GM18951 (cell line): ENCODE measurements around the gene ESAM.

Source experiments
- POLR2A ChIP-seq: IDR thresholded peaks from 4 replicates; pipeline ENCODE4 v1.6.1; 2011; ENCODE audit warnings: mild to moderate bottlenecking; ENCODE audit not compliant: insufficient read length, insufficient read depth; ENCODE audit errors: extremely low read depth
- in situ Hi-C: fragments of 300-500 bp; cut with MboI; formaldehyde crosslinking; loops from one replicate; pipeline ENCODE4 v1.12.0; 2022; ENCODE audit warnings: low sequenced_read_pairs, mixed read lengths, inconsistent platforms; ENCODE audit not compliant: unreplicated experiment

The ESAM gene

DNA sequence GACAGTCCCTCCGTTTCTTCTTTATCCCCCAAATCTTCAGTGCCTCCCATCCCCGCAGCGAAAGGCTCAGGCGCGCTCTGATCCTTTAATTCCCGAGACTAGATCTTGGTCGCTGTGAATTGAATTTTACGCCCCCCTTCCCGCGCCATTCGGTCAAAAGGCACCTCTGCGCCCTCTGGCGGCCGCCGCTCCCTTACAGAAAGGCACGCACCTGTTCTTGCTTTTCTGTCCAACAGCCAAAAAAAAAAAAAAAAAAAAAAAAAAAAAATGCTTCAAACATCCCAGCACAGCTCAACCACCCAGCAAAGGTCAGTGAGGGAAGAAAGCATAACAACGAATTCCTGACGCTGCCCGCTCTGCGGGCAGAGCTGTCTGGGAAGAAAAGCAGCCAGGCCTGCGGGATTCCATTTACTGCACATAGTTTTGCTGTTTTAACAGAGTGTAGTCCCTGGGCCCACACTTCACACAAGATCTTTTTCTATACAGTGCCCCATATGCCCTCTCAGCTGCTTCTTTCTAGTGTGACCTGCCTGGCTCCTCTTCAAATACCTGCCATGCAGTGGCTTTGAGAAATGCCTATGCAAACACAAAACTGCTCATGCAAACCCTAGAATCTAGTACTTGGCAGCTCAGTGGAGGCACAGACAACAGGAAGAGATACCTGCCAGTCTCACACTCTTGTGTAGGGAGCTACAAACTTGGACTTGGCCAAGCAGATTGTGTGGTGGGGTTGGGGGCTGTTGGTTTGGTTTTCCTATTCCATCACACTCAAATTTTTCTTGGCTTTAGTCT lies 1.3 kb upstream of the ESAM start:
- in situ Hi-C loops: loop anchor here (10.0 kb wide), 1 partner anchor 89 kb away; the partner anchor contains the start of genes SIAE and SPA17
- TF ChIP-seq POLR2A: no peak

DNA sequence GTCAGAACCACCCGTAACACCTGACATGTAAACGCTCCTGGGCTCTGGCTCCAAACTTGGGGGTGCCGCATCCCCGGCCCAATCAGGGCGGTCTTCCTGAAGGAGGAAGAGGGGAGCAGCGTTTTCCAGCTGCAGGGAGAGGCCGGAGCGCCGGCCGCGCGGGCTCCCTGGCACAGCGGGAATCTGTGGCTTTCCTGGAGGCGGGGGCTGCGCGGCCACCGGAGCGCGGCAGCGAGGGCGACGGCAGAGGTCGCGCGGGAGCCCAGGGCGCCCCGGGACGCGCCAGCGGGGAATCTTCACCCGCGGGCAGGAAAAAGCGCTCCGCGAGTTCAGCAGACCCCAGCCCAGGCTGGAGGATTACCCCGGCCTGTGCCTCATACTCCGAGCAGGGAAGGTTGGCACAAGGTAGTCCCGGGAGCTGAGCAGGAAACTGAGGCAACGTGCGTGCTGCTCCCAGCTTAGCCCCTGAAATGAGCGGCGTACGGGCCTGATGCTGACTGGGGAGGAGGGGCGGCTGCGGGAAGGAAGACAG lies 600 bp upstream of the ESAM start:
- in situ Hi-C loops: loop anchor here (10.0 kb wide), 1 partner anchor 88 kb away; the partner anchor contains the start of genes SIAE and SPA17
- TF ChIP-seq POLR2A: no peak

DNA sequence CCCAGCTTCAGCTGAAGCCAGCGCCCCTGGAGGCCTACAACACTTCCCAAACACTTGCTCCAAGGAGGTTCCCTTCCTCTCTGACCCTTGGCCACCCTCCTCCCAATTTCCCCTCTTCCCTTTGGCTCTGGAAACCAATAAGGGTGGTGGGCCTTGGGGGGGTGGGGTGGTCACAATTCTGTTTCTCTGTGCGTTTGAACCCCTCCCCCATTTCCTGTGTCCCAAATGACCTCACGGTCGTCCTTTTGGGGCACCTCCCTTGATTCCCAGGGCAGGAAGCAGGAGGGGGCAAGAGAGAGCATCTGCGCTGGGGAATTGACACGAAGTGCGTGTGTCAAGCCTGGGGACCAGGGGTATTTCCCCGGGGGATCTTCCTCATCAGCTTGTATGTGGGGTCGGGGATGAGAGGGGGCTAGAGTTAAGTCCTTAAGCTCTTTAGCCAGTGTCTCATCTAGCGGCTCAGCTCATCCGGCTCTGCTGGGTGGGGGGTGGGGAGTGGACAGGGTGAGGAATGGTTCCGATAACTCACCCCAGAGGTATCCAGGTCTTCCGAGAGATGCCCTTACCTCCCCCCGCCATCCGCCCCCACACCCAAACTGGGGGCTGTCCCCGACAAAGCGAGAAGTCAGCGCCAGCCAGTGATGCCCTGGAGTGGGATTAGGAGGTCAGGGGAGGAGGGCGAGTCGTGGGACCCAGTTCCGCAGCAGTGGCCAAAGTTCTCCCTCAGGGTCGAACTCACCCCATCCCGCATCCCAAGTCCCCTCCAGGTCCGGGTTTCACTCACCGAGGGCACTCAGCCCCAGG lies 587 bp downstream of the ESAM start:
- TF ChIP-seq POLR2A: no peak
- in situ Hi-C loops: loop anchor here (10.0 kb wide), 1 partner anchor 87 kb away; the partner anchor contains the start of genes SIAE and SPA17

DNA sequence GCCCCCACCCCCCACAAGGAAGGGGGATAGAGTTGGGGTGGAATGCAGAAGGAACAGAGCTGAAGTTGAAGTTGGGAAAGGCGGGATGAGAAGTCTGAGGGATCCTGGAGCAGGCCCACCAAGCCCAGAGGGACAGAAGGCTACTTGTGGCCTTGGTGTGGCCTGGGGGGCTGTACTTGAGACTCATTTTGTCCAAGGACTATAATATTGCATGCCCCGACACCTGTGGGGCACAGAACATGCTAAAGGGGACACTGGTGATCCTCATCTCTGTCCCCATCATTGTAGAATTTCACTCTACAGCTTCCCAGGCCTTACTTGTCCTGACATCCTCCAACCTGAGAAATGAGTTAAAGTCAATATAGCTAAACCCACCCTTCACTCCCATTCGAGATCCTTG lies 1.3 kb downstream of the ESAM start:
- TF ChIP-seq POLR2A: no peak
- in situ Hi-C loops: loop anchor here (10.0 kb wide), 1 partner anchor 86 kb away; the partner anchor contains the start of genes SIAE and SPA17

DNA sequence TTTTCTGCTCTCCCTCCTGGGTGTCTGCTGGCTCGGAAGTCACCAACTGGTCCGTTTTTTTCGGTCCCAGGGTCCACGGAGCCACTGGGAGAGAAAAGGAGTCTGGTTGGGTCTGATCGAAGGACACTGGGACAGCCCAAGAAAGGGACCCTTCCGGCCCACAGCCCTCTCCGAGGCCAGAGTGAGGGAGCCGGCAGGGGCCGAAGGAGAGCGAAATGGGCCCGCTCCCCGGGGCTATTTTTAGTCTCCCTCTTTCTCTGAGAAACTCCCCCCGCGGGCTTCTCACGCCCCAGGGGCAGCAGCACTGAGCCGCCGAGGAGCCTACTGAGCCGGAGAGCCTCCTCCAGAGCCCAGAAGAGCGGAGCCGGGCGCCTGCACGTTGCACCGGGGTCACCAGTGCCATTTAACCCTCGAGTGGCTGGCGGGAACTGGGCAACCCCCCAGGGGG lies 1.9 kb downstream of the ESAM start:
- in situ Hi-C loops: loop anchor here (10.0 kb wide), 1 partner anchor 85 kb away; the partner anchor contains the start of genes SIAE and SPA17
- peak; percentile 35 for TF ChIP-seq POLR2A

DNA sequence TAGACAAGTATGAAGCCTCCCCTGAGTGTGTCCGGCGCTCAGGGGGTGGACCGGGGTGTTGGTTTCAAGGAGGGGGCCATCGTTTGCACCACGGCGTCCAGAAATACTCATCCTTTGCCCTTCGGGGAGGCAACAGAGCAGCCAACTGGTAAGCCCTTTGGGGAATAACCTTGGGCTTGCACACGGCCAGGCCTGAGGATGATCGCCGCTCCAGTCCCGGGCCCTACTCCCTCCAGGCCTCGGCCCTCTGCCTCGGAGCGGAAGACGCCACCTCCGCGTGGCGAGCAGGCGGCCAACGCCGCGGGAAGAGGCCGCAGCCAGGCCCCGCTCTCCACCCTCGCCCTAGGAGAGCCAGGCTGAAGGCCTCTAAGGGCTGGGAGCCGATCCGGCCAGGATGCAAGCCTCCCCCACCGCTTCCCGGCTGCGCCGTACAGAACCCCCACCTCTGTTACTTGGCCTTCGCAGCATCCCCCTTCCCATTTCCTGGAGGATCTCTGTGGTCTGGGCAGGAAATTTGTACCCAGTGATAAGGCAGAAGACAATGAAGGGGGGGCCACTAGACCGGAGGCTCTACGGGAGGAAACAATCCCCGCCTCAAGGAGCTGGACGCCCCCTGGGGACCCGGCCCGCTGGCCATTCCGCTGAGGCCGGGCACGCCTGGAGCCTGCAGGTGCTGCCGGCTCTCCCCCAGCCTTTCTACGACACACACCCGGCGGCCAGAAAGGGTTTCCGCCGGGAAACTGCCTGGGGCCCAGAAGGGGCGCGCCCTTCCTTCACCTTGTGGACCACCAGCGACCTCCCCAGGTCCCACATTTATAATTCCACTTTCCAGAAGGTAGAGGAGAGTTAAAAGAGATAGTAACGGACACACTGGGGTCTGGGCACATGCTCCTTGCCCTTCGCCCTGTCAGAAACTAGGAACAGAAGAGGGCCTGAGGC lies 2.6 kb downstream of the ESAM start:
- in situ Hi-C loops: loop anchor here (10.0 kb wide), 1 partner anchor 85 kb away; the partner anchor contains the start of genes SIAE and SPA17
- TF ChIP-seq POLR2A: peak; percentile 33

DNA sequence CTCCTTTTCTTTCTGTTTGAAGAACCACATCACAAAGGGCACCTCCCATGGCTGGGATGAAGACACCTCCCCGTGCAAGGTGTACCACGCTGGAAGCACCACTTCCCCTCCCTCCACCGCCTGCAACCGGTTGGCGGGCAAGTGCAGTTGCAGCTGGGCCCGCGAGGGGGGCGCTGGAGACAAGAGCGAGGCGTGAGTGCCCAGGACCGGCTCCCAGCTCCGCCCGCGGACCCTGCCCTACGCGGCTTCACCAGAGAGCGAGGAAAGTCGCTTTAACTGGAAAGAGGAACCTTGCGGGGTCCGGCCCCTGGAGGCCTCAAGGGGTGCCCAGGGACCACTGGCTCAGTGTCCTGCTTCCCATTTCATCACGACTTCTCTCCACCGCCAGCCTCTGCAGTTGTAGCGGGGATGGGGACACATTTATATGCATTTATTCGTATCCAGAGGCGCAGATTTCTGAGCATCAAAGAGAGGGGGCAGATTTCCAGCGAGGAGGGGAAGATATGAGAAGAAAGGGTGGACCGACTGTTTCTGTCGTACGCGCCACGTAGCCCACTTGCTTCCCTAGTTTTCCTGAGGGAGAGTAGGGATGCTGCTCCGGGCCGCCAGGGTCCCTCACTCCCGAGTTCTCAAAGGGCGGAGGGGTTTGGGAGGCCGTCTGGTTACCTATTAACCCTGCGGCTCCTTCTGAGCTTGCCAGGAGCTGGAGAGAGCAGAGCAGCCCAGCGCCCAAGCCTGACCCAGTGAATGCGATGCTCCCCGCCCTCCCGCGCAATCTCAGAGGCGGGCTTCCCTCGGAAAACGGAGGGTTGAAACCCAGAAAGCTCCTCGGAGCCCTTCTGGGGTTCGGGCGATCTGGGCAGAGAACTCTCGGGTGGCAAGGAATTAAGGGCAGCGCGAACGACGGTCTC lies 3.5 kb downstream of the ESAM start:
- in situ Hi-C loops: no loop called here
- TF ChIP-seq POLR2A: no peak

DNA sequence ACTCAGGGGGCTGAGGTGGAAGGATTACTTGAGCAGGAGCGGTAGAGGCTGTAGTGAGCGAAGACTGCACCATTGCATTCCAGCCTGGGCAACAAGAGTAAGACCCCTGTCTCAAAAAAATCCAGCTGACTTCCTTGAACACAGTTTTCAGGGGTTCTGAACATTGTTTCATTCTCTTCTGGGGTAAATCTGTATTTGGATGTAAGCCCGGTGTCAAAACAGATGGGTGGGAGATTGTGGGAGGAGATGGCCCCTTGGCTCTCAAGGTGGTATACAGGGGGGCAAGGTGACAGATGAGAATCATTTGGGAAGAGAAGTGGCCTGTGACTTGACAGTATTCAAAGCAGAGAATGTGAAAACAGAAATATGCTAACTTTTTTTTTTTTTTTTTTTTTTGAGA lies 4.8 kb downstream of the ESAM start:
- in situ Hi-C loops: no loop called here
- TF ChIP-seq POLR2A: no peak

DNA sequence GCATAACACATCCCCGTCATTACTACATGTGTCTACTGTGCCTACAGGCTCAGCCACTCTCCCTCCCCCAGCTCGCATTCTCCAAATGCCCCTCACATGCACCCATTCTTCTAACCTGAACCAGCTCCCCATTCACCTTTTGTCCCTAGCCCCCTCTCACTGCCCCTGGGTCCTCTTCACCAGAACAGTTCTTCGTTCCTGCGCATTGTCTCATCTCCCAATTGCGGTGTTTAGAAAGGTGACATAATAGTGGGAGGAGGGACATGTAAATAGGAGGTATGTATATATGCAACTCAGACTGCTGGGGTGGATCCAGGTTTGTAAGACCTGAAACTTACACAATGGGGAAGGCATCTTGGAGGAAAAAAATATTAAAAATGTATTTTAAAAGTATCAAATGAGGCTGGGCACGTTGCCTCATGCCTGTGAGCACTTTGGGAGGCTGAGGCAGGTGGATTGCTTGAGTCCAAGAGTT lies 5.3 kb downstream of the ESAM start:
- no peak for TF ChIP-seq POLR2A
- in situ Hi-C loops: no loop called here

DNA sequence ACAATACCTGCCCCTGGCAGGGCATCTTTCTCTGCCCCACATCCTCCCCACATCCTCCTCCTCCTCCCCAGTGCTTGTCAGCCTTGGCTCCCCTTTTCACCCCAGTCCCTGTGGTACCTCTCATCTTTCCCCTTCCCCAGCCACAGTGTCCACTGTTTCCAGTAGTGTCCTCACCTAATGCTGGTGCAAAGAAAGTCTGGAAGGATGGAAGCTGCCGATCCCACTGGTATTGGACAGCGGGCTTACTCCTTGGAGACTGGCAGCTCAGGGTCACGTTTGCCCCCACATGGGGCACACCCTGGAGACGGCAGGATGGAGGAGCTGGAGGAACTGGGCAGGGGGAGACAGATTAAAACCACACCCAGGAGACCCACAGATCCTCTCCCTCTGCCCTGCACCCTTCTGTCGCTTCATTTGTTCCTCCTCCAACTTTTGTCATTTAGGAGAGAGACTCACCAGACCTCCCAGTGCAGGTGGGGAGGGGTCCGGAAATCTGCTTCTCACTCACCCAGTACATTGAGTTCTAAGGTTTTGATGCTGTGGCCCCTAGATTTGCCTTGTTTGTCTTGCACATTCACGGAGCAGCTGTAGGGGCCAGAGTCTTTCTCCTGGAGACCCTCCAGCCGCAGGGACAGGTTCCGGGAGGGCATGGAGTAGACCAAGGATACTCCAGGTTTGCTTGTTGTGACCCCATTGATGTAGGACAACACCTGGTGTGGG lies 5.9 kb downstream of the ESAM start:
- in situ Hi-C loops: no loop called here
- TF ChIP-seq POLR2A: no peak

DNA sequence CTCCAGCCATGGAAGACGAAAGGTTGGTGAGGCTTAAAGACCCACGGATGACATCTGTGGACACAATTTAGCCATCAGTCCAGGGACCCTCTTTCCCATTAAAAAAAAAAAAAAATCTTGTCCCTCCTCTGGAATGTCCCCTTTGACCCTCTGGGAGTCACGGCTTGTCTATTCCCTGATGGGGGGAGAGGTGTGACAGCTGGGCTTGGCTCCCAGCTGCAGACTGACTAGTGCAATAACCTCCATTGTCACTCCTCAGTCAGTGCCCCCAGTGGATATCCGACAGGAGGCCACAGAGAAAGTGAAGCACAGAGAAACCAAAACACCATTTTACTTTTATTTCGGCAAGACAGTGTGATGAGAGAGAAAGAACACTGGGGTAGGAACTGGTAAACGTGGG lies 7.4 kb downstream of the ESAM start:
- no peak for TF ChIP-seq POLR2A
- in situ Hi-C loops: no loop called here
